GM12891 (cell line): ENCODE measurements around the gene COL6A2.
"Not testable (repeated sequence)": the region's sequence is repeated elsewhere in the genome, so short reads cannot be mapped to it uniquely, and the experiment has no call there.

Experiments used
- DNase-seq: peaks from one replicate; pipeline ENCODE4 v3.0.0; 2011; ENCODE audit warnings: low spot score; ENCODE audit not compliant: insufficient read length
- FAIRE-seq: peaks from 2 replicates; lab custom pipeline; 2011; peaks lifted over from hg19 to GRCh38; lab: Jason Lieb, UNC
- PAX5 ChIP-seq: IDR thresholded peaks from 2 replicates; pipeline ENCODE4 v1.6.1; 2011; ENCODE audit warnings: low read length, moderate library complexity, mild to moderate bottlenecking; ENCODE audit not compliant: insufficient read depth, severe bottlenecking
- POLR2A ChIP-seq: IDR thresholded peaks from 2 replicates; pipeline ENCODE4 v1.6.1; 2011; ENCODE audit warnings: low read depth, low read length, control low read depth
- POLR2AphosphoS5 ChIP-seq: IDR thresholded peaks from 2 replicates; pipeline ENCODE4 v1.6.1; 2011; ENCODE audit warnings: low read depth, low read length, control low read depth
- POU2F2 ChIP-seq: IDR thresholded peaks from 2 replicates; pipeline ENCODE4 v1.6.1; 2011; ENCODE audit warnings: low read depth, mild to moderate bottlenecking, control low read depth, low read length, moderate library complexity
- SPI1 ChIP-seq: IDR thresholded peaks from 2 replicates; pipeline ENCODE4 v1.6.1; 2011; ENCODE audit warnings: low read depth, low read length, control low read depth
- TAF1 ChIP-seq: IDR thresholded peaks from 2 replicates; pipeline ENCODE4 v1.6.1; 2011; ENCODE audit warnings: low read depth, low read length, control low read depth

COL6A2 gene

GRCh38 chr21:46173573-46173972 lies 75.7 kb downstream of the COL6A2 start:
- TF ChIP-seq SPI1 (no peak), POLR2AphosphoS5 (no peak), POU2F2 (no peak), POLR2A (no peak), TAF1 (no peak), PAX5 (no peak)
- DNase-seq (no peak), FAIRE-seq (no peak)

- FAIRE-seq = not testable (repeated sequence)
Observed at GRCh38 chr21:46176443-46177129, 78.7 kb downstream of the COL6A2 start.

DNA sequence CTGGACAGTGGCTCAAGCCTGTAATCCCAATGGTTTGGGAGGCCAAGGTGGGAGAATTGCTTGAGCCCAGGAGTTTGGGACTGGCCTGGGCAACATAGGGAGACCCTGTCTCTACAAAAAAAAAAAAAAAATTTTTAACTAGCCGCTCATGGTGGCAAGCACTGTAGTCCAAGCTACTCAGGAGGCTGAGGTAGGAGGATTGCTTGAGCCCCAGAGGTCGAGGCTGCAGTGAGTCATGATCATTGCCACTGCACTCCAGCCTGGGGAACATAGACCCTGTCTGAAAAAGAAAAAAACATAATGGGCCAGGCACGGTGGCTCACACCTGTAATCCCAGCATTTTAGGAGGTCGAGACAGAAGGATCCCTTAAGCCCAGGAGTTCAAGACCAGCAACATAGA lies 81.0 kb downstream of the COL6A2 start:
- FAIRE-seq = no peak
- TF ChIP-seq TAF1 (no peak), PAX5 (no peak), POLR2A (no peak), POLR2AphosphoS5 (no peak), SPI1 (no peak), POU2F2 (no peak)
- no peak for DNase-seq

More at GRCh38 chr21:46176443-46177129, 78.7 kb downstream of the COL6A2 start:
- not testable (repeated sequence) for DNase-seq
